ENCODE results near the gene DTNB.

DTNB gene

GRCh38 chr2:25493207-25493606 lies 180.2 kb downstream of the DTNB start:
- DNase-seq: no peak

GRCh38 chr2:25492726-25493125 lies 180.7 kb downstream of the DTNB start:
- DNase-seq: no peak

- DNase-seq: no peak
Measured at GRCh38 chr2:25491966-25492532, 181.3 kb downstream of the DTNB start.

- DNase-seq: no peak
Measured at GRCh38 chr2:25491003-25491696, 182.2 kb downstream of the DTNB start.

- DNase-seq: no peak
Measured at GRCh38 chr2:25490217-25490616, 183.2 kb downstream of the DTNB start.

- no peak for DNase-seq
Measured at GRCh38 chr2:25489631-25490030, 183.7 kb downstream of the DTNB start.

GRCh38 chr2:25483607-25484266 lies 189.6 kb downstream of the DTNB start:
- no peak for DNase-seq

- no peak for DNase-seq
Measured at GRCh38 chr2:25482341-25482740, 191.0 kb downstream of the DTNB start.

- DNase-seq: no peak
Measured at GRCh38 chr2:25481381-25482300, 191.7 kb downstream of the DTNB start.

GRCh38 chr2:25480561-25480960 lies 192.8 kb downstream of the DTNB start:
- no peak for DNase-seq

- DNase-seq: no peak
Measured at GRCh38 chr2:25479761-25480160, 193.6 kb downstream of the DTNB start.

- DNase-seq: no peak
Measured at GRCh38 chr2:25478736-25479135, 194.6 kb downstream of the DTNB start.

- no peak for DNase-seq
Measured at GRCh38 chr2:25473758-25474340, 199.5 kb downstream of the DTNB start.

GRCh38 chr2:25473131-25473530 lies 200.2 kb downstream of the DTNB start:
- DNase-seq: no peak

- no peak for DNase-seq
Measured at GRCh38 chr2:25470806-25471205, 202.6 kb downstream of the DTNB start.

GRCh38 chr2:25467743-25468142 lies 205.6 kb downstream of the DTNB start:
- no peak for DNase-seq

- no peak for DNase-seq
Measured at GRCh38 chr2:25462021-25462420, 211.4 kb downstream of the DTNB start.

GRCh38 chr2:25460261-25460905 lies 213.0 kb downstream of the DTNB start:
- no peak for DNase-seq

GRCh38 chr2:25454824-25455611 lies 218.4 kb downstream of the DTNB start:
- DNase-seq: no peak

- no peak for DNase-seq
Measured at GRCh38 chr2:25453199-25453905, 220.0 kb downstream of the DTNB start.

- no peak for DNase-seq
Measured at GRCh38 chr2:25448808-25449207, 224.6 kb downstream of the DTNB start.
